AG04450 (cell line): ENCODE measurements around the gene ATP12A. TPM values are rescaled to one million over a fixed set of nuclear protein-coding genes. Genes with fewer than 3 reads are reported as not detected.
"Not testable (repeated sequence)": the region's sequence is repeated elsewhere in the genome, so short reads cannot be mapped to it uniquely, and the experiment has no call there.

Experiments used
- CTCF ChIA-PET: fragments of 300-600, 350-600 bp; formaldehyde crosslinking; extraction: SDS; loops from one replicate; lab custom pipeline; 2022; ENCODE audit warnings: antibody characterized with exemption, inconsistent platforms; lab: Charles Lee
- POLR2A ChIA-PET: fragments of 350-600 bp; formaldehyde crosslinking; extraction: SDS; loops from one replicate; lab custom pipeline; 2021; ENCODE audit warnings: antibody characterized with exemption, inconsistent platforms; lab: Yijun Ruan, JAX
- DNase-seq: peaks from one replicate; pipeline ENCODE4 v3.0.0-alpha.2; 2011; ENCODE audit warnings: low read depth, low spot score
- H3K27ac ChIP-seq: one replicate; pipeline ENCODE4 v1.5.1; 2012; ENCODE audit warnings: low read depth, low read length, control low read depth
- H3K27me3 ChIP-seq: one replicate; pipeline ENCODE4 v1.6.0; 2012; ENCODE audit warnings: low read length; ENCODE audit not compliant: control insufficient read depth, insufficient read depth
- H3K4me3 ChIP-seq: 2 replicates; pipeline ENCODE4 v1.5.1; 2011; ENCODE audit warnings: mild to moderate bottlenecking, low read depth, low read length, control low read depth
- H3K9me3 ChIP-seq: 2 replicates; pipeline ENCODE4 v1.5.1; 2012; ENCODE audit warnings: low read length; ENCODE audit not compliant: control insufficient read depth, insufficient read depth
- polyA plus RNA-seq: library from polyadenylated mRNA; depleted of rRNA; stranded (reverse); fragments of >200 nt; gene quantifications from 2 replicates; pipeline ENCODE4 v1.2.3, GENCODE V29; 2011
- TF ChIP-seq, protein P1 (sequence below): IDR thresholded peaks from 2 replicates; pipeline ENCODE4 v1.5.1; 2011; ENCODE audit warnings: low read depth, low read length, control low read depth, inconsistent platforms

The ATP12A gene
- polyA plus RNA-seq, 1 experiment: not detected

- H3K9me3 ChIP-seq: no peaks in the 10 kb centered on the region
- no peak overlapping the region for H3K27ac ChIP-seq
- CTCF ChIA-PET: interaction anchor here (0.6 to 2.5 kb wide), 24 partner anchors 8 to 1749 kb away, joined by 3 to 25 read pairs (median 3); partner anchors contain the start of gene ATP12A
- TF ChIP-seq, protein P1, sequence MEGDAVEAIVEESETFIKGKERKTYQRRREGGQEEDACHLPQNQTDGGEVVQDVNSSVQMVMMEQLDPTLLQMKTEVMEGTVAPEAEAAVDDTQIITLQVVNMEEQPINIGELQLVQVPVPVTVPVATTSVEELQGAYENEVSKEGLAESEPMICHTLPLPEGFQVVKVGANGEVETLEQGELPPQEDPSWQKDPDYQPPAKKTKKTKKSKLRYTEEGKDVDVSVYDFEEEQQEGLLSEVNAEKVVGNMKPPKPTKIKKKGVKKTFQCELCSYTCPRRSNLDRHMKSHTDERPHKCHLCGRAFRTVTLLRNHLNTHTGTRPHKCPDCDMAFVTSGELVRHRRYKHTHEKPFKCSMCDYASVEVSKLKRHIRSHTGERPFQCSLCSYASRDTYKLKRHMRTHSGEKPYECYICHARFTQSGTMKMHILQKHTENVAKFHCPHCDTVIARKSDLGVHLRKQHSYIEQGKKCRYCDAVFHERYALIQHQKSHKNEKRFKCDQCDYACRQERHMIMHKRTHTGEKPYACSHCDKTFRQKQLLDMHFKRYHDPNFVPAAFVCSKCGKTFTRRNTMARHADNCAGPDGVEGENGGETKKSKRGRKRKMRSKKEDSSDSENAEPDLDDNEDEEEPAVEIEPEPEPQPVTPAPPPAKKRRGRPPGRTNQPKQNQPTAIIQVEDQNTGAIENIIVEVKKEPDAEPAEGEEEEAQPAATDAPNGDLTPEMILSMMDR: peak; percentile 85
- H3K4me3 ChIP-seq: no peak overlapping the region
- POLR2A ChIA-PET: interaction anchor here (0.7 kb wide), 1 partner anchor 191 kb away, joined by 11 read pairs; no protein-coding TSS in a partner anchor
- DNase-seq: peak; percentile 71
- H3K27me3 ChIP-seq: peaks cover 5% of the 10 kb centered on the region
These were observed 47.8 kb downstream of the ATP12A start for GRCh38 chr13:24727731-24728601.

- DNase-seq, CTCF ChIA-PET, POLR2A ChIA-PET: not testable (repeated sequence)
These were observed 50.8 kb downstream of the ATP12A start for GRCh38 chr13:24730873-24731567.

GRCh38 chr13:24734950-24735349 is 54.7 kb downstream of the ATP12A start:
- TF ChIP-seq, protein P1: no peak
- H3K9me3 ChIP-seq: no peaks in the 10 kb centered on the region
- H3K27ac ChIP-seq: no peak overlapping the region
- CTCF ChIA-PET: no interaction called here
- no peak for DNase-seq
- no peaks in the 10 kb centered on the region for H3K27me3 ChIP-seq
- H3K4me3 ChIP-seq: no peak overlapping the region
- POLR2A ChIA-PET: no interaction called here

More at GRCh38 chr13:24730873-24731567, 50.8 kb downstream of the ATP12A start:
- not testable (repeated sequence) for H3K4me3 ChIP-seq, H3K27me3 ChIP-seq, H3K9me3 ChIP-seq, H3K27ac ChIP-seq

DNA sequence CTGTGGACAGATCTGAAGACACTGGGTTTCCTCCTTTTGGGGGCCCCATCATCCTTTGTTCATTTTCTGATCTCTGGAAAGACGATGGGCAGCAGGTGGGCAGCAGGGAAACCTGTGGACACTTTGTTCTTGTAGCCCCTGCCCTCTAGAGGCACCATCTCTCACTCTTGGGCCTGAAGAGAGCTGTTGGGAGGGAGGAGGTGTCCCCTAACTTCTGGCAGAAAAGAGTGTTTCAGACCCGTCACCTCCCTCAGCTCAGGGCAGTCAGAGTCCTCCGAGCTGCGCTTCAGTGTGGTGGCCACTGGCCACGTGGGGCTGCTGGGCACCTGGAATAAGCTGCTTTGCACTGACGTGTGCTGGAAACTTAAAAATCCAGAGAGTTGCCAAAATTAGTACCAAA is 56.8 kb downstream of the ATP12A start:
- ChIA-PET POLR2A (no interaction called here), CTCF (no interaction called here)
- DNase-seq: no peak
- TF ChIP-seq, protein P1: no peak
- Histone ChIP-seq H3K9me3 (no peaks in the 10 kb centered on the region), H3K4me3 (no peak overlapping the region), H3K27me3 (no peaks in the 10 kb centered on the region), H3K27ac (no peak overlapping the region)

- POLR2A ChIA-PET: no interaction called here
- Histone ChIP-seq H3K9me3 (no peaks in the 10 kb centered on the region), H3K27ac (no peak overlapping the region), H3K27me3 (no peaks in the 10 kb centered on the region), H3K4me3 (no peak overlapping the region)
- TF ChIP-seq, protein P1: no peak
- CTCF ChIA-PET: no interaction called here
- DNase-seq: no peak
These were observed 58.2 kb downstream of the ATP12A start for GRCh38 chr13:24738366-24738847.
